GM19468 (cell line): ENCODE data around the gene HNRNPK.
A peak's percentile ranks its signal among the peaks of the same experiment; 100 is the strongest.
"Not testable (repeated sequence)": the region's sequence is repeated elsewhere in the genome, so short reads cannot be mapped to it uniquely, and the experiment has no call there.

Source experiments
- ATAC-seq: cut with Tn5 transposase; IDR thresholded peaks from one replicate; pipeline ENCODE4 v1.9.1; 2021; ENCODE audit warnings: mild to moderate bottlenecking, moderate library complexity, moderate number of reproducible peaks; ENCODE audit not compliant: unreplicated experiment; ENCODE audit errors: extremely low read depth

Gene HNRNPK

GRCh38 chr9:83978992-83979811 lies 813 bp downstream of the HNRNPK start:
- ATAC-seq: no peak

- ATAC-seq: no peak
Measured at GRCh38 chr9:83977196-83977595, 2.8 kb downstream of the HNRNPK start.

- ATAC-seq: no peak
Measured at GRCh38 chr9:83976372-83976771, 3.6 kb downstream of the HNRNPK start.

GRCh38 chr9:83975300-83975699 lies 4.7 kb downstream of the HNRNPK start:
- ATAC-seq: no peak

- no peak for ATAC-seq
Measured at GRCh38 chr9:83972286-83972685, 7.7 kb downstream of the HNRNPK start.

- no peak for ATAC-seq
Measured at GRCh38 chr9:83971485-83971884, 8.5 kb downstream of the HNRNPK start.

GRCh38 chr9:83969602-83970001 lies 10.4 kb downstream of the HNRNPK start:
- no peak for ATAC-seq

GRCh38 chr9:83967073-83967472 lies 12.9 kb downstream of the HNRNPK start:
- ATAC-seq: no peak

GRCh38 chr9:83966209-83966582 lies 13.8 kb downstream of the HNRNPK start:
- ATAC-seq: no peak

- ATAC-seq: no peak
Measured at GRCh38 chr9:83965350-83966208, 14.4 kb downstream of the HNRNPK start.

GRCh38 chr9:83964973-83965349 lies 15.1 kb downstream of the HNRNPK start:
- ATAC-seq: no peak

GRCh38 chr9:83962165-83962564 lies 17.9 kb downstream of the HNRNPK start:
- no peak for ATAC-seq

- no peak for ATAC-seq
Measured at GRCh38 chr9:83960991-83961390, 19.0 kb downstream of the HNRNPK start.

GRCh38 chr9:83959061-83959460 lies 21.0 kb downstream of the HNRNPK start:
- ATAC-seq: no peak

GRCh38 chr9:83957248-83957513 lies 22.8 kb downstream of the HNRNPK start:
- no peak for ATAC-seq

GRCh38 chr9:83956436-83957247 lies 23.4 kb downstream of the HNRNPK start:
- ATAC-seq: peak; percentile 51

GRCh38 chr9:83956086-83956435 lies 24.0 kb downstream of the HNRNPK start:
- ATAC-seq: peak; percentile 4

GRCh38 chr9:83948096-83948495 lies 31.9 kb downstream of the HNRNPK start:
- ATAC-seq: not testable (repeated sequence)

- no peak for ATAC-seq
Measured at GRCh38 chr9:83940590-83941303, 39.3 kb downstream of the HNRNPK start.

GRCh38 chr9:83937861-83938455 lies 42.1 kb downstream of the HNRNPK start:
- ATAC-seq: no peak
